Measurements from ENCODE around the gene FAM90A1.
"Not testable (repeated sequence)": the region's sequence is repeated elsewhere in the genome, so short reads cannot be mapped to it uniquely, and the experiment has no call there.

GRCh38 chr12:8226992-8227731 is at the start of gene FAM90A1:
- TF ChIP-seq, protein P1, sequence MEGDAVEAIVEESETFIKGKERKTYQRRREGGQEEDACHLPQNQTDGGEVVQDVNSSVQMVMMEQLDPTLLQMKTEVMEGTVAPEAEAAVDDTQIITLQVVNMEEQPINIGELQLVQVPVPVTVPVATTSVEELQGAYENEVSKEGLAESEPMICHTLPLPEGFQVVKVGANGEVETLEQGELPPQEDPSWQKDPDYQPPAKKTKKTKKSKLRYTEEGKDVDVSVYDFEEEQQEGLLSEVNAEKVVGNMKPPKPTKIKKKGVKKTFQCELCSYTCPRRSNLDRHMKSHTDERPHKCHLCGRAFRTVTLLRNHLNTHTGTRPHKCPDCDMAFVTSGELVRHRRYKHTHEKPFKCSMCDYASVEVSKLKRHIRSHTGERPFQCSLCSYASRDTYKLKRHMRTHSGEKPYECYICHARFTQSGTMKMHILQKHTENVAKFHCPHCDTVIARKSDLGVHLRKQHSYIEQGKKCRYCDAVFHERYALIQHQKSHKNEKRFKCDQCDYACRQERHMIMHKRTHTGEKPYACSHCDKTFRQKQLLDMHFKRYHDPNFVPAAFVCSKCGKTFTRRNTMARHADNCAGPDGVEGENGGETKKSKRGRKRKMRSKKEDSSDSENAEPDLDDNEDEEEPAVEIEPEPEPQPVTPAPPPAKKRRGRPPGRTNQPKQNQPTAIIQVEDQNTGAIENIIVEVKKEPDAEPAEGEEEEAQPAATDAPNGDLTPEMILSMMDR (IDR thresholded peaks at IDR 0.05), result not testable (repeated sequence)
- not testable (repeated sequence) for TF ChIP-seq EZH2 (IDR thresholded peaks at IDR 0.05; ENCODE audit: borderline replicate concordance, insufficient read depth, low read depth, low read length, poor library complexity, severe bottlenecking)

Data from B cell (primary cell).